GM23338 (cell line): Measurements from ENCODE around the gene ACOT11. TPM values are rescaled to one million over a fixed set of nuclear protein-coding genes. Genes with fewer than 3 reads are reported as not detected.
A peak's percentile ranks its signal among the peaks of the same experiment; 100 is the strongest.

Experiments
- ATAC-seq: fragments of 200-7000 bp; cut with Tn5 transposase; 3 replicates; pipeline ENCODE4 v1.9.1; 2020
- DNase-seq: peaks from one replicate; pipeline ENCODE4 v3.0.0-alpha.2; 2015; ENCODE audit warnings: low spot score
- H2AFZ ChIP-seq: fragments of 200-600 bp; sonication (generic); 2 replicates; pipeline ENCODE4 v1.8.0; 2016; ENCODE audit warnings: antibody characterized with exemption, mild to moderate bottlenecking, moderate library complexity
- H3F3A ChIP-seq: fragments of 200-600 bp; sonication (generic); replicated peaks from 2 replicates; pipeline ENCODE4 v1.8.0; 2017; ENCODE audit warnings: antibody characterized with exemption, mixed run types, low read depth
- H3K27ac ChIP-seq: fragments of 200-600 bp; sonication (generic); 2 replicates; pipeline ENCODE4 v1.6.1; 2016; ENCODE audit warnings: low read depth
- H3K27me3 ChIP-seq: fragments of 200-600 bp; sonication (generic); 2 replicates; pipeline ENCODE4 v1.8.0; 2016; ENCODE audit warnings: mild to moderate bottlenecking, mixed run types, moderate library complexity; ENCODE audit not compliant: insufficient read depth
- H3K36me3 ChIP-seq: fragments of 200-600 bp; sonication (generic); 2 replicates; pipeline ENCODE4 v1.8.0; 2016; ENCODE audit warnings: mild to moderate bottlenecking; ENCODE audit not compliant: insufficient read depth
- H3K4me1 ChIP-seq: fragments of 200-600 bp; sonication (generic); 2 replicates; pipeline ENCODE4 v1.8.0; 2016; ENCODE audit warnings: mild to moderate bottlenecking, moderate library complexity; ENCODE audit not compliant: insufficient read depth
- H3K4me2 ChIP-seq: fragments of 200-600 bp; sonication (generic); 2 replicates; pipeline ENCODE4 v1.7.1; 2017; ENCODE audit warnings: mixed run types
- H3K4me3 ChIP-seq: fragments of 200-600 bp; sonication (generic); 2 replicates; pipeline ENCODE4 v1.6.1; 2016; ENCODE audit warnings: mixed run types
- H3K79me2 ChIP-seq: fragments of 200-600 bp; sonication (generic); replicated peaks from 2 replicates; pipeline ENCODE4 v1.8.0; 2017; ENCODE audit warnings: mild to moderate bottlenecking; ENCODE audit not compliant: insufficient read depth
- H3K9me2 ChIP-seq: fragments of 200-600 bp; sonication (generic); 2 replicates; pipeline ENCODE4 v1.8.0; 2017; ENCODE audit not compliant: insufficient read depth
- H4K20me1 ChIP-seq: fragments of 200-600 bp; sonication (generic); replicated peaks from 2 replicates; pipeline ENCODE4 v1.8.0; 2017; ENCODE audit warnings: mild to moderate bottlenecking; ENCODE audit not compliant: insufficient read depth
- H3K27ac Mint-ChIP-seq: 2 replicates; pipeline ENCODE4 v1.8.0; 2020; ENCODE audit warnings: inconsistent platforms, mild to moderate bottlenecking, moderate library complexity, mixed read lengths
- H3K27me3 Mint-ChIP-seq: 3 replicates; pipeline ENCODE4 v1.8.0; 2022; ENCODE audit warnings: low read depth, mild to moderate bottlenecking, moderate library complexity, mixed read lengths, inconsistent platforms; ENCODE audit not compliant: insufficient read depth, poor library complexity
- H3K36me3 Mint-ChIP-seq: 3 replicates; pipeline ENCODE4 v1.8.0; 2021; ENCODE audit warnings: low read depth, mild to moderate bottlenecking, inconsistent platforms, moderate library complexity, mixed read lengths
- H3K4me1 Mint-ChIP-seq: 3 replicates; pipeline ENCODE4 v1.8.0; 2020; ENCODE audit warnings: mild to moderate bottlenecking, inconsistent platforms, mixed read lengths
- H3K4me3 Mint-ChIP-seq: 3 replicates; pipeline ENCODE4 v1.8.0; 2021; ENCODE audit warnings: moderate library complexity, mild to moderate bottlenecking, inconsistent platforms, mixed read lengths
- H3K9me3 Mint-ChIP-seq: 3 replicates; pipeline ENCODE4 v1.8.0; 2020; ENCODE audit warnings: moderate library complexity, mild to moderate bottlenecking, inconsistent platforms, mixed read lengths
- CREB1 ChIP-seq: fragments of 250-450 bp; sonication (Bioruptor Pico); IDR thresholded peaks from 2 replicates; pipeline ENCODE4 v1.5.0; 2020; ENCODE audit warnings: low read depth, mild to moderate bottlenecking, moderate library complexity
- ETS1 ChIP-seq: IDR thresholded peaks from 2 replicates; pipeline ENCODE4 v1.6.1; 2016; ENCODE audit warnings: antibody characterized with exemption
- NANOG ChIP-seq: IDR thresholded peaks from 2 replicates; pipeline ENCODE4 v1.6.1; 2016; ENCODE audit warnings: antibody characterized with exemption, borderline replicate concordance
- REST ChIP-seq: IDR thresholded peaks from one replicate; pipeline ENCODE4 v1.6.1; 2018; ENCODE audit warnings: antibody characterized with exemption; ENCODE audit not compliant: unreplicated experiment
- STAT1 ChIP-seq: IDR thresholded peaks from one replicate; pipeline ENCODE4 v1.6.1; 2016; ENCODE audit warnings: antibody characterized with exemption; ENCODE audit not compliant: unreplicated experiment
- ZNF114 ChIP-seq: fragments of 250-450 bp; sonication (Bioruptor Pico); IDR thresholded peaks from 2 replicates; pipeline ENCODE4 v1.5.0; 2020; ENCODE audit warnings: mild to moderate bottlenecking, moderate library complexity
- ZNF331 ChIP-seq: fragments of 250-450 bp; sonication (Bioruptor Pico); IDR thresholded peaks from 2 replicates; pipeline ENCODE4 v1.5.0; 2020; ENCODE audit warnings: low read depth, mild to moderate bottlenecking, moderate library complexity
- polyA plus RNA-seq: library from polyadenylated mRNA; unstranded; fragments of >200 nt; fragmentation: Nextera tagmentation; extraction: Ambion mirVana; gene quantifications from 2 replicates; pipeline ENCODE4 v1.2.1, GENCODE V29; 2016
- total RNA-seq: library from RNA; depleted of rRNA; stranded (reverse); fragments of >200 nt; shearing (Covaris generic); gene quantifications from 2 replicates; pipeline ENCODE4 v1.2.3, GENCODE V29; 2014

The ACOT11 gene
- total and polyA plus RNA-seq, 2 experiments from 2014 or later, result 1.6 to 2.7 TPM

DNA sequence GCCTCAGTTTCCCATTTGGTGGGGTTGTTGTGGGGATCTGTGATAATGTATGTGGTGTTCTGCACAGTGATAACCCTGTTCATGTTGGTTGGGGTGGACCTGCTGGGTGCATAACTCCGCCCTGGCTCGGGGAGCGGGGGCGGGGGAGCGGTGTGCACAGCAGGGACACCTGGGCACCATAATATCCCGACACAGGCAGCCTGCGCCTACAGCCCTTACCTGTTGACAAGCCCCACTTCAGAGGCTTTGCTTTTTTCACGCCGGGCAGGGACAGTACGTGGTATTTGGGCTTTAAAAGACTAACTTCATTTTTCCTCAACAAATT lies 48.0 kb upstream of the ACOT11 start (continued):
- TF ChIP-seq REST, result no peak

DNA sequence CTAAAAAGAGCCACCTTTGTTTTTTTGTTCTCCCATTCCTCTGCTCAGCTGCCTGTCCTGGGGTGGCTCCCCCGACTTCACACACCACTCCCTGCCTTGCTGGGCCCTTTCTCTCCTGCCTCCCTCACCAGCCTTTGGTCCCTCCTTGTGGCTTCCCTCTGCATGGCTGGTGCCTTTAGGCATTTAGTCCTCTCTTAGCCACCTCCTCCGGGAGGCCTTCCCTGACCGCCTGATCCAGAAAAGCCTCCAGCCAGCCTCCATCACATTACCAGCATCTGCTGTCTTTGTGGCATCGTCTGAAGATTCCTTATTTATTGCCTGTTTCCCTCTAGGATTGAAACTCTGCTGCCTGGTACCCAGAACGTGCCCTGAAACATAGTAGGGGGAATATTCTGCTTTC lies 46.2 kb upstream of the ACOT11 start:
- H3K27me3 Mint-ChIP-seq, result peaks cover 24% of the 10 kb centered on the region
- H2AFZ ChIP-seq, result peak overlapping the region; percentile 63; the same call in 1 of the 2 replicates
- H3K4me1 ChIP-seq, result peaks cover 31% of the 10 kb centered on the region
- DNase-seq, result no peak
- no peaks in the 10 kb centered on the region for H4K20me1 ChIP-seq
- H3K4me3 ChIP-seq, result no peak overlapping the region
- no peak for ATAC-seq
- H3K4me3 Mint-ChIP-seq, result no peak overlapping the region
- no peak overlapping the region for H3K27ac ChIP-seq
- H3K4me1 Mint-ChIP-seq, result peaks cover 24% of the 10 kb centered on the region
- no peaks in the 10 kb centered on the region for H3K9me3 Mint-ChIP-seq
- peaks cover 4% of the 10 kb centered on the region; the same call in 1 of the 2 replicates for H3K27me3 ChIP-seq
- no peaks in the 10 kb centered on the region for H3K79me2 ChIP-seq
- H3K4me2 ChIP-seq, result no peak overlapping the region
- no peak overlapping the region; the same call in 1 of the 2 replicates for H3K27ac Mint-ChIP-seq
- no peaks in the 10 kb centered on the region for H3K36me3 ChIP-seq
- TF ChIP-seq NANOG (no peak), ZNF331 (no peak), STAT1 (no peak), CREB1 (CRISPR knock-in tag) (no peak), ZNF114 (CRISPR knock-in tag) (no peak), ETS1 (no peak), REST (no peak)
- H3K36me3 Mint-ChIP-seq, result no peaks in the 10 kb centered on the region
- peaks cover 5% of the 10 kb centered on the region for H3F3A ChIP-seq
- no peaks in the 10 kb centered on the region for H3K9me2 ChIP-seq
